ENCODE results near the gene ATM.
"Not testable (repeated sequence)": the region's sequence is repeated elsewhere in the genome, so short reads cannot be mapped to it uniquely, and the experiment has no call there.

ATM gene

DNA sequence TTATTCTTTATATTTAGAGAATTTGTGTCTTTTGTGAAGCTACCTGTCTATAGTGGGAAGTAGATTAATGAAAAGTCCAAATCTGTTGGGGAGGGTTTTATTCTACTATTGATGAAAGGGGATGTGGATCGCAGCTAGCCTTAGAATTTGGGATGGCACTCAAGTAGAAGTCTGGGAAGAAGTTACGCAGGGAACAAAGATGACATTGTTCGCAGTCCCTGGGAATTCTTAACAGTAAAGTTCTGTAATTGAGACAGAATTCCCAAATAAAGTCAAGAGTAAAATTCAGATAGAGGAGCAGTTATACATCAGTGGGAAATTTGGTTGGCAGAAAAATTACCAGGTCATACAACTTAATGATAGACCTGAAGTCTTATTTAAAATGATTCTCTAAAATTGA lies 64.1 kb downstream of the ATM start:
- DNase-seq = no peak

DNA sequence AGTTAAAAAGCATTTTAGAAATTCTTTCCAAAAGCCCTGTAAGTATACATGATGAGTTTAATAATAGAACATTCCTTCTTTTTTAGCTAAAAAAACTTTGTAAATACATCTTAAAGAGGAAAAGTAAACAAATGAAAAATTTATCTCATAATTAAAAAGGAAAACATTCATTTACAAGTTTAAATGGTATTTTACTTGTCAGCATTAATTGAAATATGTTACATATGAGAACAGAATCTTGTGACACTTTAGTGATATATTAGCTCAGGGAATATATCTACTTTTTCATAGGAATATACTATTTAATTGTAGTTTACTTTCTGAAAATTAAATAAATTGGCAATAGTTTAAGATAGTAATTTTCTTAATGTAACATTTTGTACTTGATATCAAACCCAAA lies 66.2 kb downstream of the ATM start:
- not testable (repeated sequence) for DNase-seq

- DNase-seq = no peak
Measured at GRCh38 chr11:108289699-108290098, 66.8 kb downstream of the ATM start.

- DNase-seq = no peak
Measured at GRCh38 chr11:108293229-108293628, 70.4 kb downstream of the ATM start.

GRCh38 chr11:108302121-108302785 lies 79.4 kb downstream of the ATM start:
- DNase-seq = no peak

- no peak for DNase-seq
Measured at GRCh38 chr11:108307751-108308150, 84.9 kb downstream of the ATM start.

DNA sequence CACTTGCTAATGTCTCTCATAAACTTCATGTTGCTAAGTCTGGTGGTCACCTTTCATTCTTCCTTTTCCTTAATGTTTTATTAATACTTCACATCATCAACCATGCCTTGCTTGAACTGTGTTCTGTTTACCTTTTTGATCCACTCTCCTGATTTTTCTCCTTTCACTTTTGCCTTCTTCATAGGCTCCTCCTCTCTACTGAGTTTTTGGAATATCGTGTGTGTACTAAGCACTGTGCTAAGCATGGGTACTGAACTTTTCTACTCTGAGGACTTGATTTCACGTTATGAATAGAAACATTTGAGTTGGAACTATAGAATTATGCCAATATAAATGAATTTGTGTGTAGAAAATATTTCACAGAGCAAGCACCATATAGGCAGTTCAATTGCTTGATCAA lies 90.6 kb downstream of the ATM start:
- DNase-seq = no peak

DNA sequence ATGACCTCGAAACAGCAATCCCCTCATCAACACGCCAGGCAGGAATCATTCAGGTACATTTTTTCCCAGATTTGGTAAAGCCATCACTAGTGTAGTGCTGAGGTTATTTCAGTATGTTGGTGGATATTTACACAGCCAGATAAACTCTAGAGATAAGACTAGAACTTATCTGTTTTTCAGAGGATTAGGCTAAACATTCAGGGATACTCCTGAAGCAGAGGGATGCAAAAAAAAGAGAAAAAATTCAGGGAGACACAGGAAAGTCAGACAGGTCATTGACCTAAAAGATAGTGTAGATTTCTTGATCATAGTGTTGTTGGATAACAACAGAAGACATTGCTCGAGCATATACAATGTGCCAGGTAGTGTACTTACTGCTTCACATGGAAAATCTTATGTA lies 93.2 kb downstream of the ATM start:
- no peak for DNase-seq

- DNase-seq = no peak
Measured at GRCh38 chr11:108319541-108320145, 96.8 kb downstream of the ATM start.

DNA sequence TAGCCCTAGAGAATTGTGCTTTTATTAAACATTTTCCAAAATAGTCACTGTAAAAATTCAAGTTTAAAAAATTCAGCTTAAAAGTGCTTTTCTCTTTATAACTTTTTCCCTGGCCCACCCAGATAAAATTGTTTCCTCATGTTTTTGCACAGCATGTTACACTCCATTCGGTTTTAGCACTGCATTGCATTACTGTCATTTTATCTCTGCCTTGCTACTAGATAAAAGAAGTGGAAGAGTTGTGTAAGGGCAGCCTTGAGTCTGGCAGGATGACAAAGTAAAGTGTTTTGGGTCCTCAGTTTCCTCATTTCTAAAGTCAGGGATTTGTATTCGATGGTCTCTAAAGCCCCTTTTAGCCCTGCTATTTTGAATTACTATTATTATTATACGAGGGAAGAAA lies 99.8 kb downstream of the ATM start:
- no peak for DNase-seq

DNA sequence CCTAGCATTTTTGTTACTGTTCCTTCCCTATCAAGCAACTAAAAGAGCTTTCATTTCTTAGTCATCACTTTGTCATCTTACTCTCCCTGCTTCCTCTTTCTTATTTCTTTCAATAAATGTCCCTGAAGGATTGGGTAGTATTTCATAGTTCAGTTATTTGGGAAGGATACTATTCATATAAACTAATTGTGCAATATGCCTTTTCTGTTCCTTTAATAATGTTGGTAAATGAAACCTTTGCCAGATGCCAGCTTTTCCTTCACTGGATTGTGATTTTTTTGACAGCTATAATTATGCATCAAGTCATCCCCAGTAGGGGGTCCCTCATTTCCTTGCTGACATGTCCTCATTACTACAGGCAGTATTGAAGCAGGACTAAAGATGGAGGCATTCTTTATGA lies 101.7 kb downstream of the ATM start:
- no peak for DNase-seq

DNA sequence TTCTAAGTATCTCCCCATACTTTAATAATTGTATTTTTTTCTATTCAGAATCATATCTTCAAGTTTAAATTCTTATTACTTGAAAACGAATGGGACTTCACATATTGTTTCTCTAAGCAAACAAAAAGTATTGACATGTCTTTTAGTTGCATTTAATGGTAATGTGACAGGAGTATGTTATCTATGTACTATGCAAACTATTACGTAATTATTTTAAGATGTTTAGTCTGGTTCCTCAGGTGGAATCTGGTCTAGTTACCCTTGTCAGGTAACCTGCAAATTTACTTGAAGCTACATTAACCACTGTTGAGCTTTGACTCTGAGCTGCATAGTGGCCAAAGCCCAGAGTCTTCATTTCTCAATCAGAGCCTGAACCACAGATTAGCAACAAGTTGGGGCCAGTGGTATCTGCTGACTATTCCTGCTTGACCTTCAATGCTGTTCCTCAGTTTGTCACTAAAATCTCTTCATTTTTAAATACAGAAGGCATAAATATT lies 110.6 kb downstream of the ATM start:
- no peak for DNase-seq

DNA sequence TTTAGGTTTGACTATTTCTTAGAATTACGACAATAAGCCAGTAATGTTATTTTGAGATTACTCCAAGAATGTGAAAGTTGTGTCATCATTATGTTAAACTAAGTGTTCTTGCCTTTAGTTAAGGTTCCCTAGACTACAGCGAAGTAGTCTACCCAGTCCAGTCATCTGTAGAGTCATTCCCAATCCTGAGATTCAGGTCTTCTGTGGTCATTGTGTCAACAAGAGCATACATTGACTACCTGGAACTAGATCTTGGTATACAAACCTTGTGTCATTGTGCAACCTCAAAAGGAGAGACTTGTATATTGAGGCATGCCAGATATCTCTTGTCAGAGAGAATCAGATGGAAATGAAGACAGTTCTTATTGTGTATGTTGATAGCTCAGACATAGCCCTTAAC lies 115.9 kb downstream of the ATM start:
- no peak for DNase-seq

- peak; percentile 93 for DNase-seq
Measured at GRCh38 chr11:108340973-108341372, 118.1 kb downstream of the ATM start.

DNA sequence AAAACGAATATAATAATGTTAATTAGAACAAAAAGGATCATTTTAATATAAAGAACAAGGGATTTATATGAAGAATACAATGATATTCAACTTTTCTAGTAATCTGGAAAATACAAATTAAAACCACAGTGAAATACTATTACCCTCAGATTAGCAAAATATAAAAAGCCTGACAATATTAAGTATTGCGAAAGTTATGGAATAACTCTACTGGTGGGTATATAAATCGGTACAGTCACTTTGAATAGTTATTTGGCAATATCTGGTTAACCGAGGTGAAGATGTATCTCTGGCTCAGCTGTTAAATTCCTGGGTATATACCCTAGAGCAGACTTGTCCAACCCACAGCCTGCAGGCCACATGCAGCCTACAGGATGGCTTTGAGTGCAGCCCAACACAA lies 118.8 kb downstream of the ATM start:
- DNase-seq = no peak

DNA sequence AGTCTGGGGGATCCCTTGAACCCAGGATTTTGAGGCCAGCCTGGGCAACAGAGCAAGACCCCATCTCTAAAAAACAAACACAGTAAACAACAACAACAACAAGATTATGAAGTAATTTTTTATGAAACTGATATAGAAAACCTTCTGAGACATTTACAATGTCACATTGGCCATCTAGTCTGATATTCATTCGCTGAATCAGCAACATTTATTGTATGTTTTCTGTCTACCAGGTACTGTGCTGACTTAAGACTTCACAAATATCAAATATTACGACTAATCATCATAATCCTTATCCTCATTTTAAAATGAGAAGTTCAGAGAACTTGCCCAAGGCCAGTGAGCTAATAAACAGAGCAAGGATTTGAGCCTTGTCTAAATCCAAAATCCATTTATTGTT lies 120.8 kb downstream of the ATM start:
- DNase-seq = no peak

DNA sequence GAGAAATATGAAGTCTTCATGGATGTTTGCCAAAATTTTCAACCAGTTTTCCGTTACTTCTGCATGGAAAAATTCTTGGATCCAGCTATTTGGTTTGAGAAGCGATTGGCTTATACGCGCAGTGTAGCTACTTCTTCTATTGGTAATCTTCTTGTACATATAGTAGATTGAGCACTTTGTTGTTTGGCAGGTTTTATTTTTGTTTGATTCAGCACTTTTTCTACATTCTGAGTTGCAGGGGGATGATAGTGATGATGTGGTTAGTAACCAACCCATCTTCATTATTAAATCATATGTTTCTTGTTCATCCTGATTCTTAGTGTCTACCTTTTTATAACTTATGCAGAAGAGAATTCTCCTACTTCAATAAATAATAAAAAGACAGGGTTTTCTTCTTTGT lies 122.9 kb downstream of the ATM start:
- DNase-seq = no peak

GRCh38 chr11:108346451-108346850 lies 123.6 kb downstream of the ATM start:
- no peak for DNase-seq

DNA sequence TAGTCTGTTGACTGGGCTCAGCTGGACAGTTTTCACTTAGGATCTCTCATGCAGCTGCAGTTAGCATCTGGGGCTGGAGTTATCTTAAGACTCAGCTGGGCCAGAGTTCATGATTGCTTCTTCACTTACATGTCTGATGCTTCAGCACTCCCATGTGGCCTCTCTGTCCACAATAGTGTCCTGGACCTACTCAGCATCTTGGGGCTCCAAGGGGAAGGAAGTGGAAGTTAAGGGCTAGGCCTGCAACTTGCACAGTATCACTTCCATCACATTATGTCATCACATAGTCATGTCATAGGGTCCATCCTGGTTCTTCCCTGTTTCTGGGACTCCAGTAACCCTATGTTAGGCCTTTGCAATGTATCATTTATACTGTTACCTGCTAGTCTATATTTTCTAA lies 128.6 kb downstream of the ATM start:
- DNase-seq = no peak

GRCh38 chr11:108364159-108364558 lies 141.3 kb downstream of the ATM start:
- no peak for DNase-seq

GRCh38 chr11:108368134-108368533 lies 145.3 kb downstream of the ATM start:
- no peak for DNase-seq

DNA sequence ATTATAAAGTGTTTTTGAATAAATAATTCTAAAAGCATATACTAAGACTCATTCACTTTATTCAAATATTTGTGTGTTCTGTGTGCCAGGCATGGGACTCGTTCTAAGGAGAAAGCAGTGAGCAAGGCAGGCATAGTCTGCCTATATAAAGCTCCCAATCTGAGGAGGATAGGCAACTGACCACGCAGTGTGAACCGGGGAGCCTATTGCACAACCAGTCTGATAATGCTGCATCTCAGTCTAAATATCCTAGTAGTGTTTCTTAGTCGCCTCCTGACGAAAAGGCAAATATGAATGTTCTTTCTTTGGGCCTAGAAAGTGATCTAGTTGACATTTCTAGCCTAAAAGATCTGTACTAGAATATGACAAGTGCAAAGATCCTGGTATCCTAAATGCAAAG lies 146.2 kb downstream of the ATM start:
- DNase-seq = no peak

GRCh38 chr11:108370315-108370714 lies 147.4 kb downstream of the ATM start:
- no peak for DNase-seq

DNA sequence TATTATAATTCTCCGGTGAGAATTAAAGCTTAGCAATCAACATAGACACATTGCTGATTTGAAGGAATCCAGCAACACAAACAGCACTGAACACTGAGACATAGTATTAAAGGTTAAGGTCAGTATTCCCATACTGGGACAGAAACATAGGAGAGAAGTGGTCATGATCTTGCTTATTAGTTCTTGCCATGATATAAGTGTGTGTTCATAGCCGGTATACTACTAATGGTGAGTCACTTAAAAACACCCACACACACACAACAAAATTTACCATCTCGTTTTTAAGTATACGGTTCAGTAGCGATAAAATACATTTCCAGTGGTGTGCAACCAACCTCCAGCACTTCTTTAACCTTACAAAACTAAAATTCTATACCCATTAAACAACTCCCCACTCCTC lies 148.1 kb downstream of the ATM start:
- no peak for DNase-seq

GRCh38 chr11:108373505-108373904 lies 150.6 kb downstream of the ATM start:
- DNase-seq = not testable (repeated sequence)

All from islet precursor cell (in vitro differentiated cells).